GM19455 (cell line): ENCODE measurements around the gene SYNC.
"Not testable (repeated sequence)": the region's sequence is repeated elsewhere in the genome, so short reads cannot be mapped to it uniquely, and the experiment has no call there.

ENCODE experiments used
- ATAC-seq: cut with Tn5 transposase; IDR thresholded peaks from one replicate; pipeline ENCODE4 v1.9.1; 2021; ENCODE audit not compliant: unreplicated experiment

SYNC gene

GRCh38 chr1:32724678-32725614 is 22.4 kb upstream of the SYNC start:
- ATAC-seq, result no peak

- ATAC-seq, result no peak
Observed at GRCh38 chr1:32719681-32720275, 17.2 kb upstream of the SYNC start.

- no peak for ATAC-seq
Observed at GRCh38 chr1:32718527-32718926, 16.0 kb upstream of the SYNC start.

- no peak for ATAC-seq
Observed at GRCh38 chr1:32718036-32718435, 15.5 kb upstream of the SYNC start.

GRCh38 chr1:32717503-32717902 is 14.9 kb upstream of the SYNC start:
- ATAC-seq, result no peak

- ATAC-seq, result no peak
Observed at GRCh38 chr1:32716312-32717148, 14.0 kb upstream of the SYNC start.

GRCh38 chr1:32715901-32716311 is 13.3 kb upstream of the SYNC start:
- ATAC-seq, result no peak

GRCh38 chr1:32714277-32714676 is 11.7 kb upstream of the SYNC start:
- no peak for ATAC-seq

GRCh38 chr1:32713081-32713480 is 10.5 kb upstream of the SYNC start:
- ATAC-seq, result no peak

- not testable (repeated sequence) for ATAC-seq
Observed at GRCh38 chr1:32711221-32711620, 8.7 kb upstream of the SYNC start.

- no peak for ATAC-seq
Observed at GRCh38 chr1:32709476-32709875, 6.9 kb upstream of the SYNC start.

GRCh38 chr1:32709075-32709474 is 6.5 kb upstream of the SYNC start:
- no peak for ATAC-seq

GRCh38 chr1:32706491-32706890 is 3.9 kb upstream of the SYNC start:
- ATAC-seq, result no peak

GRCh38 chr1:32705516-32705915 is 2.9 kb upstream of the SYNC start:
- ATAC-seq, result no peak

- no peak for ATAC-seq
Observed at GRCh38 chr1:32703479-32704291, 1.1 kb upstream of the SYNC start.

GRCh38 chr1:32701951-32702598 is 495 bp downstream of the SYNC start:
- ATAC-seq, result no peak

GRCh38 chr1:32701421-32701911 is 1.1 kb downstream of the SYNC start:
- ATAC-seq, result no peak

GRCh38 chr1:32696996-32697395 is 5.6 kb downstream of the SYNC start:
- ATAC-seq, result not testable (repeated sequence)

- no peak for ATAC-seq
Observed at GRCh38 chr1:32696041-32696440, 6.5 kb downstream of the SYNC start.
